ENCODE measurements around the gene MED16. TPM values are rescaled to one million over a fixed set of nuclear protein-coding genes. Genes with fewer than 3 reads are reported as not detected.

The MED16 gene, protein sequence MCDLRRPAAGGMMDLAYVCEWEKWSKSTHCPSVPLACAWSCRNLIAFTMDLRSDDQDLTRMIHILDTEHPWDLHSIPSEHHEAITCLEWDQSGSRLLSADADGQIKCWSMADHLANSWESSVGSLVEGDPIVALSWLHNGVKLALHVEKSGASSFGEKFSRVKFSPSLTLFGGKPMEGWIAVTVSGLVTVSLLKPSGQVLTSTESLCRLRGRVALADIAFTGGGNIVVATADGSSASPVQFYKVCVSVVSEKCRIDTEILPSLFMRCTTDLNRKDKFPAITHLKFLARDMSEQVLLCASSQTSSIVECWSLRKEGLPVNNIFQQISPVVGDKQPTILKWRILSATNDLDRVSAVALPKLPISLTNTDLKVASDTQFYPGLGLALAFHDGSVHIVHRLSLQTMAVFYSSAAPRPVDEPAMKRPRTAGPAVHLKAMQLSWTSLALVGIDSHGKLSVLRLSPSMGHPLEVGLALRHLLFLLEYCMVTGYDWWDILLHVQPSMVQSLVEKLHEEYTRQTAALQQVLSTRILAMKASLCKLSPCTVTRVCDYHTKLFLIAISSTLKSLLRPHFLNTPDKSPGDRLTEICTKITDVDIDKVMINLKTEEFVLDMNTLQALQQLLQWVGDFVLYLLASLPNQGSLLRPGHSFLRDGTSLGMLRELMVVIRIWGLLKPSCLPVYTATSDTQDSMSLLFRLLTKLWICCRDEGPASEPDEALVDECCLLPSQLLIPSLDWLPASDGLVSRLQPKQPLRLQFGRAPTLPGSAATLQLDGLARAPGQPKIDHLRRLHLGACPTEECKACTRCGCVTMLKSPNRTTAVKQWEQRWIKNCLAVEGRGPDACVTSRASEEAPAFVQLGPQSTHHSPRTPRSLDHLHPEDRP
- polyA plus RNA-seq (2013, experiment 1 of 2; ENCODE audit: insufficient read length), result 68.4 TPM
- polyA plus RNA-seq (2013, experiment 2 of 2; ENCODE audit: insufficient read length), result 61.9 TPM

- peak; percentile 92 for DNase-seq
These were observed at the start of gene MED16, which contains the start of gene RNU6-9 for GRCh38 chr19:892894-893689. TSS of gene MED16 (minus strand) at chr19:893187. CDS start at chr19:891131, 2,056 bp downstream. TSS of gene RNU6-9 (plus strand) at chr19:893484.

- DNase-seq, result no peak
These were observed 49.2 kb upstream of the MED16 start for GRCh38 chr19:942133-942645.

DNA sequence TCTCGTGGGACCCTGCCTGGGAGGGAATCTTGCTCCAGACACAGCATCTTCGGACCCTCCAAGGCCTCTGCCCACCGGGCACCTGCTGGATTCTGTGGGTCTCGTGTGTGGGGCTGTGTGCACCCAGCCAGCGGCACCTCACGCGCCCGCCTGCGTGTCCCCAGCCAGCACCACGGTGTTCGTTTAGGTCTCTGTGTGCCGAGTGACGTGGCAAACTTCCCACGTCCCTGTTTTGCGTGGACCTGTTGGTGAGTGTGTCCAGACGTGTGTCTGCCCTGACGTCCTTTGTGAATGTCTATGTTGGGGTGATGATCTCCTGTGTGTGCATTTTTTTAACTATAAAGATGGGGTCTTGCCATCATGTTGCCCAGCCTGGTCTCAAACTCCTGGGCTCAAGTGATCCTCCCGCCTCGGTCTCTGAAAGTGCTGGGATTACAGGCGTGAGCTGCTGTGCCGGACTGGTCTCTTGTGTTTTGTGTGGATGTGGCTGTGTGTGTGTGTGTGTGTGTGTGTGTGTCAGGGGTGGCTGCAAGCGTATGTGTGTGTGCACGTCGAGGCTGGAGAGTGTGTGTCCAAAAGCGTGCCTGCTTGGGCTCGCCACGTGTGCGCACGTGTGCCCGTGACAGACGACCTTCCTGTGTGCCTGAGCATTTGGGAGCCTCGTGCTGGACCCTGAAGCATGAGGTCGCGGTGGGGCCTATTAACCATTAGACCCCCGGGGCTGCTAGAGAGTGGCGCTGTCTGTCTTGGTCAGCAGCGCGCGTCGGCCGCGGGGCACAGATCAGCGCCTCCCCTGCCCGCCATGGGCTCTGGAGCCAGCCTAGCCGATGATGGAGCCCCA is 48.5 kb upstream of the MED16 start:
- no peak for DNase-seq

DNA sequence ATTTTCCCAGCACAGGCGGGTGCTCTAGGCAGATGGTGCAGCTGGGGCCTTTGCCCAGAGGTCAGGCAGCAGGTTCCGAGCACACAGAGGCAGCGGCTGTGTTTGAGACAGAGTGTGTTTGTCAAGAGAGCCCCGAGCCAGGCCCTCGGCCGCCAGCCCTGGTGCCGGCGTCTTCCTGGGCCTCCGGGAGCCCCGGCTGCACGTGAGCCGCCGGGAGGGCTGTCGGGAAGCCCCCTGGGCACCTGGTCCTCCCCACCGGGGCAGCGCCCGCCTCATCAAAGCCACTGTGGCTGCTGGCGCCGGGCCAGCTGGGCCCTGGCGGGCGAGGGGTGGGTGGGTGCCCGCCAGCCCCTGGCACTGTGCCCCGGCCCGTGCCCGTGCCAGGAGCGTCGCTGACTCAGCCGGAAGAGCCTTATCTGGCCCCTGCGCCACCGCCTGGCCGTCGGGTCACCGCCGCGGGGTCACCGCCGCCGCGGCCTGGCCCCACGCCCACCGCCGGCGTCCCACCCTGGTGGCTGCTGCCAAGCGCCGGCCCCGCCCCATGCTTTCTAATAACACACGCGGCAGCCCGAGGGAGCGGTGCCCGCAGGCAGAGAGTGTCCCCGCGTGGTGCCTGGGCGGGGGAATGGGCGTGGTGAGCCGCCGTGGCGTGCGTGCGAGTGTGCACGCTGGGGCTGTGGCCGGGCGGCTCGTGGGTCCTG is 47.8 kb upstream of the MED16 start:
- no peak for DNase-seq

DNA sequence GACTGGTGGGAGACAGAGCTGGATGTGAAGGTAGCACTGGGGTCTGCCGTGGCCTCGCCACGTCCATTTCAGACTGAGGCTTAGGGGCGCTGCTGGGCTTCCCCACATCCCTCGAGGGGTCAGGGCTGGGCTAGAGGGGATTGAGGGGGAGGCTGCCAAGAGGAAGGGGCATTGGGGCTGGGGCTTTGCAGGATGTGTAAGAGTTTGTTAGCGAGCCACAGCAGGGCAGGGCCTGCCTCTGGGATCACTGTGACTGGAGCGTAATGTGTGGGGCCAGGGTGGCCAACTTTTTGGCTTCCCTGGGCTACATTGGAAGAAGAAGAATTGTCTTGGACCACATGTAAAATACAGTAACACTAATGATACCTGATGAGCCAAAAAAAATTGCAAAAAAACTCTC is 46.9 kb upstream of the MED16 start:
- DNase-seq, result no peak

GRCh38 chr19:939439-939838 is 46.5 kb upstream of the MED16 start:
- DNase-seq, result no peak

- DNase-seq, result no peak
These were observed 45.4 kb upstream of the MED16 start for GRCh38 chr19:938233-938923.

DNA sequence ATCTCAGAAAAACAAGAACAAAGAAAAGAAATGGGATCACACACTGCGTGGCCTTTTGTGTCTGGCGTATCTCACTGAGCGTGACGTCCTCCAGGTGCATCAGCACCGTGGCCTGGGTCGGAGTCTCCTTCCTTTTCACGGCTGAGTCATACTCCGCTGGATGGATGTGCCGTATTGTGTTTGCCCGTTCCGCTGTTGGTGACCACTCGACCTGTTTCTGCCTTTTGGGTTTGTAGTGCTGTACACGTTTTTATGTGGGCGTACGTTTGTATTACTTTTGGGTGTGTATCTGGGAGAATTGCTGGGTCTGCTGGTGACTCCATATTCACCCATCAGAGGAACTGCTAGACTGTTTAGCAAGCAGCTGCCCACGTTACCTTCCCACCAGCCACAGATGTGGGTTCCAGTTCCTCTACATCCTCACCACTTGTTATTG is 44.3 kb upstream of the MED16 start:
- DNase-seq, result no peak

DNA sequence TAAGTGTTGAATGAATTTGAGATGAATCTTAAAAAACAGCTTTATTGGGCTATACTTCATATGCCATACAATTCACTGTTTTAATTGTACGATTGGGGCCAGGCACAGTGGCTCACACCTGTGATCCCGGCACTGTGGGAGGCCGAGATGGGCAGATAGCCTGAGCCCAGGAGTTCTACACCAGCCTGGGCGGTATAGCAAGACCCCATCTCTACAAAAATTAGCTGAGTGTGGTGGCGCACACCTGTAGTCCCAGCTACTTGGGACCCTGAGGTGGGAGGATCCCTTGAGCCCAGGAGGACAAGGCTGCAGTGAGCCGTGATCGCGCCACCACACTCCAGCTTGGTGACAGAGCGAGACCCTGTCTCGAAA is 43.2 kb upstream of the MED16 start:
- no peak for DNase-seq

- DNase-seq, result peak; percentile 31
These were observed 42.0 kb upstream of the MED16 start for GRCh38 chr19:934865-935479.

DNA sequence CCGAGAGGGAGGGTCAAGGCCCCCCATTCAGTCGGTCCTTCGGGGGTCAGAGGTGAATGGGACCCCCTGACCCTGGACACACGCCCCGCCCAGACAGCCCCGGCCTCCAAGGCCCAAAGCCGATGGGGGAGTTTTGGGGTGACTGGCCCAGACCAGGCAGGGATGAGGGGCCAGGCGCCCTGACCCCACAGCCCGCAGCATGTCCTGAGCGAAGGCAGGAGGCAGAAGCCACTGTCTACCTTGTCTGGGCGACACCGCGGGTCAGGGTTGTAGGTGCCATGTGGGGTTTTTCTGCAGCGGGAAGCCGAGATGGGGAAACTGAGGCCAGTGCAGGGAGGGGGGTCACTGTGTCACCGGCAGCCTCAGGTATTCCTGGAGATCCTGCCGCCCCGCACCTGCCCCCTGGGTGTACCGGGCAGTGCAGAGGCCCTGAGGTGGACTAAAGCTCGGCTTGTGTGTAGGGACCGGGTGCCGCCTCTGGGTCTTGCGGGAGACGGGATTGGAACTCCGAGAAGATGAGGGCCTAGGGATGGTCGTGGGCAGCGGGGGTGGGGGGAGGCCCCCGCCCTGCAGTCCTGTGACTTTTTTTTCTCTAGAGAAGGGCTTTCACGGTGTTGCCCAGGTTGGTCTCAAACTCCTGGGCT is 41.3 kb upstream of the MED16 start:
- DNase-seq, result no peak

- no peak for DNase-seq
These were observed 40.5 kb upstream of the MED16 start for GRCh38 chr19:933553-933882.

DNA sequence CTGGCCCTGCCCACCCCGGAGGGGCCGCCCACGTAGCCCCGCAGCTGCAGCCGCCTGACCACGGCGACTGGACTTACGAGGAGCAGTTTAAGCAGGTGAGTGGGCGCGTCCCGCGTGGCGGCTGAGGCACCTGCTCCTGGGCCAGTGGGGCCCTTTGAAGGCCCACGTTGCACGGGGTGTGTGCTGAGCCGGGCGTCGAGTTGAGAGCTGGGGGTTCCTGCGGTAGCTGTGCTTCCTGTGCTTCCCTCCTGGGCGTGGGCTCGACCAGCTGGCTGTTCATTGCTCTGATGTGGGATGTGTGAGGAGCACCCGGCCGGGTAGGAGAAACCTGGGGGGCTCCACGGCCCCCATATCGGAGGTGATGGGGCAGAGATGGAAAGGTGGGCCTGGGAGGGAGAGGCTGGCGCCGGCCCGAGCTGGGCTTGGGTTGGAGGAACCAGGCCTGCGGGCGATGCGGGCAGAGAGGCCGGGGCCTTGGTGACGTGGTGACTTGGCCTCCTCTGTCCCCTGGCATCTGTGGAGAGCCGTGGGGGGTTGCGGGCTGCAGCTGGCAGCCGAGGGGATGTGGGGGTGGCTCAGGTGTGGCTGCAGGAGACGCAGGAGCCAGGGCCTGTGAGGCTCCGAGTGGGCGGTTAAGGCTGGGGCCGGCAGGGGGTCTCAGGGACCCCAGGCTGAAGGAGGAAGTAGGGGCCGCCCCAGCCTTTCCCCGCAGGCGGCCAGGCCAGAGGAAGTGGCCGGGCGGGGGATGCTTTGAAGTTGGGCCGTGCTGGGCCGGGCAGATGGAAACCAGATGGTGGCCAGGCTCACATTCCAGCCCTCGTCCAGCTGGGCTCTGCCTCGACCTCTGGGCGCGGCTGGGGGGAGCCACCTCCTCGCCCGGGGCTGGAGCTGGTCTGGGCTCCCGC is 39.9 kb upstream of the MED16 start:
- DNase-seq, result peak; percentile 79

DNA sequence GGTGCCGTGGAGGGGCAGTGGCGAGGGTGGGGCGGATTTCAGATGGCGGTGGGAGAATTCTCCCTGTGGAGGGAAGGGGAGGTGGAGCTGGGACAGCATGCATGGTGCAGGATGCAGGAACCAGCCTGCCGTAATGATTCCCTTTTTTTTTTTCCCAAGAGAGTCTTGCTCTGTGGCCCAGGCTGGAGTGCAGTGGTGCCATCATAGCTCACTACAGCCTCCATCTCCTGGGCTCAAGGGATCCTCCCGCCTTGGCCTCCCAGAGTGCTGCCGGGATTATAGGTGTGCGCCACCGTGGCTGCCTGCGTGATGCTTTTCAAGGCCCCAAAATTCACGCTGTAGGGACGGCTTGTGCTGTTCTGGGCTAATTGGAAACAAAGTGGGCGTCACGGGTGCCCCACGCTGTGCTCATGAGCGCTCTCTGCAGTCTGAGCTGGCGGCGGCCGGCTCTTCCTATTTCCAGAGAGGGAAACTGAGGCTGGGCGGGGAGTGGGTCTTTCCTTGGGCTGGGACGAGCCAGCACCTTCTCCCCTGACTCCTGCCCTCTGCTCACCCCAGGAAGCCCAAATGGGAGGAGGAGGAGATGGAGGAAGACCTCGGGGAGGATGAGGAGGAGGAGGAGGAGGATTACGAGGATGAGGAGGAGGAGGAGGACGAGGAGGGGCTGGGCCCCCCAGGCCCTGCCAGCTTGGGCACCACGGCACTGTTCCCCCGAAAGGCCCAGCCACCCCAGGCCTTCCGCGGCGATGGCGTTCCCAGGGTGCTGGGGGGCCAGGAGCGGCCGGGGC is 39.1 kb upstream of the MED16 start:
- DNase-seq, result no peak

DNA sequence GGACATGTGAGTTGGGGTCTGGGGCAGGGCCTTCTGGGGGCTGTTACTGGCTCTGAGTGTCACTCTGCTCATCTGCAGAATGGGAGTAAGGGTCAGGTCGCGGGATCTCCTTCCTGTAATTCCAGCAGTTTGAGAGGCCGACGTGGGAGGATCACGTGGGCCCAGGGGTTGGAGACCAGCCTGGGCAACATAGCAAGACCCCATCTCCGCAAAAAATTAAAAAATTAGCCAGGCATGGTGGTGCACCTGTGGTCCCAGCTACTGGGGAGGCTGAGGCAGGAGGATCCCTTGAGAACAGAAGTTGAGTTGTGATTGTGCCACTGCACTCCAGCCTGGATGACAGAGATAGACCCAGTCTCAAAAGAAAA is 36.9 kb upstream of the MED16 start:
- no peak for DNase-seq

GRCh38 chr19:929203-929890 is 36.4 kb upstream of the MED16 start:
- DNase-seq, result no peak

Data from fibroblast of skin of abdomen (primary cell).